K562 (cell line): Measurements from ENCODE around the gene EEF1B2. TPM values are rescaled to one million over a fixed set of nuclear protein-coding genes. Genes with fewer than 3 reads are reported as not detected.

Experiments
- ATAC-seq: fragments of 200-7000 bp; cut with Tn5 transposase; 3 replicates; pipeline ENCODE4 v1.9.1; 2020; ENCODE audit warnings: moderate library complexity
- BruUV-seq: library from RNA; stranded (reverse); fragments of 400-500 nt; replicated peaks from 2 replicates; lab custom pipeline; 2021; lab: Mats Ljungman, UMichigan
- CTCF ChIA-PET: fragments of 300-600 bp; formaldehyde crosslinking; extraction: SDS; loops from one replicate; lab custom pipeline; 2021; ENCODE audit warnings: low intra/inter-chr PET ratio; lab: Yijun Ruan, JAX
- POLR2A ChIA-PET: fragments of 300-600, 350-650 bp; sonication (Branson Sonifier 250); formaldehyde crosslinking; extraction: SDS; loops from one replicate; lab custom pipeline; 2021; ENCODE audit warnings: antibody characterized with exemption, inconsistent platforms; lab: Yijun Ruan, JAX
- DNase-seq, 4 experiments: peaks; one replicate each; pipeline versions ENCODE4 v3.0.0 to v3.0.0-alpha.2; 2011 to 2018; ENCODE audit warnings: low spot score in 3 of 4, mixed read lengths in 3 of 4; ENCODE audit errors: extremely low read depth in 1 of 4
- FAIRE-seq: peaks from 2 replicates; lab custom pipeline; 2011; peaks lifted over from hg19 to GRCh38; lab: Jason Lieb, UNC
- H2AFZ ChIP-seq: 2 replicates; pipeline ENCODE4 v1.6.0; 2011; ENCODE audit warnings: low read depth, low read length, control low read depth, inconsistent platforms
- H3K27ac ChIP-seq: fragments of 200-600 bp; 3 replicates; pipeline ENCODE4 v1.8.0; 2011; ENCODE audit warnings: low read depth, mild to moderate bottlenecking, control low read depth, inconsistent platforms, low read length, moderate library complexity, mixed read lengths; ENCODE audit errors: extremely low read depth
- H3K27me3 ChIP-seq, 2 experiments: fragments of 300-600 bp in 1 of 2; 2 replicates in 1 of 2; 3 replicates in 1 of 2; pipeline versions ENCODE4 v1.6.0 to v1.8.0; 2011; ENCODE audit warnings: inconsistent platforms in 2 of 2, low read length in 2 of 2, mild to moderate bottlenecking in 1 of 2, mixed read lengths in 1 of 2, moderate library complexity in 1 of 2; ENCODE audit not compliant: control insufficient read depth in 2 of 2, insufficient read depth in 2 of 2
- H3K36me3 ChIP-seq: fragments of 300-600 bp; 3 replicates; pipeline ENCODE4 v1.8.0; 2011; ENCODE audit warnings: mild to moderate bottlenecking, low read length, inconsistent platforms; ENCODE audit not compliant: control insufficient read depth, insufficient read depth
- H3K4me1 ChIP-seq, 2 experiments: fragments of 200-600 bp in 1 of 2; replicated peaks in 1 of 2; 2 replicates in 1 of 2; 3 replicates in 1 of 2; pipeline versions ENCODE4 v1.5.1 to v1.8.0; 2011; ENCODE audit warnings: inconsistent platforms in 2 of 2, low read length in 2 of 2, mild to moderate bottlenecking in 1 of 2, mixed read lengths in 1 of 2, moderate library complexity in 1 of 2; ENCODE audit not compliant: control insufficient read depth in 2 of 2, insufficient read depth in 2 of 2
- H3K4me2 ChIP-seq: 2 replicates; pipeline ENCODE4 v1.6.1; 2011; ENCODE audit warnings: low read length, control low read depth, inconsistent platforms, mixed read lengths; ENCODE audit not compliant: insufficient read depth
- H3K4me3 ChIP-seq: fragments of 200-600 bp; sonication (generic), shearing (Covaris generic); 2 replicates; pipeline ENCODE4 v1.5.1; 2016; ENCODE audit warnings: control low read depth, inconsistent platforms
- H3K79me2 ChIP-seq: fragments of 200-600 bp; 3 replicates; pipeline ENCODE4 v1.8.0; 2011; ENCODE audit warnings: low read length, inconsistent platforms; ENCODE audit not compliant: control insufficient read depth, insufficient read depth
- H3K9ac ChIP-seq, 2 experiments: 2 replicates each; pipeline versions ENCODE4 v1.6.0 to v1.6.1; 2011; ENCODE audit warnings: low read depth in 2 of 2, low read length in 2 of 2, control low read depth in 1 of 2, inconsistent platforms in 1 of 2, mild to moderate bottlenecking in 1 of 2, mixed read lengths in 1 of 2; ENCODE audit not compliant: insufficient read depth in 1 of 2
- H3K9me1 ChIP-seq: one replicate; pipeline ENCODE4 v1.6.0; 2011; ENCODE audit warnings: inconsistent platforms, mild to moderate bottlenecking, low read length, moderate library complexity; ENCODE audit not compliant: control insufficient read depth, insufficient read depth
- H3K9me3 ChIP-seq: replicated peaks from 2 replicates; pipeline ENCODE4 v1.5.1; 2011; ENCODE audit warnings: low read depth, low read length, inconsistent platforms; ENCODE audit not compliant: control insufficient read depth, insufficient read depth
- H4K20me1 ChIP-seq: replicated peaks from 2 replicates; pipeline ENCODE4 v1.6.1; 2011; ENCODE audit warnings: low read length, inconsistent platforms, mixed read lengths; ENCODE audit not compliant: control insufficient read depth, insufficient read depth
- CREM ChIP-seq: IDR thresholded peaks from 2 replicates; pipeline ENCODE4 v1.6.1; 2014; ENCODE audit warnings: antibody characterized with exemption, low read depth
- MAFG ChIP-seq: fragments of 450-650 bp; conservative IDR thresholded peaks from 2 replicates; pipeline ENCODE4 v1.6.1; 2016; ENCODE audit warnings: missing genetic modification characterization, missing compliant biosample characterization
- SETDB1 ChIP-seq: IDR thresholded peaks from one replicate; pipeline ENCODE4 v1.6.1; 2012; ENCODE audit warnings: low read length, control low read depth, inconsistent platforms
- WGBS: fragments of 100-300 bp; shearing (Covaris generic); methylation state at CpG from one replicate; pipeline ENCODE4 v1.1.6; 2016; ENCODE audit warnings: low coverage, mixed read lengths; ENCODE audit not compliant: insufficient coverage; ENCODE audit errors: missing lambda C conversion rate; 5-methylcytosine and 5-hydroxymethylcytosine counted together
- in situ Hi-C: fragments of 300-500 bp; cut with MboI; formaldehyde crosslinking; loops from 4 replicates; pipeline ENCODE4 v1.15.0; 2018; ENCODE audit warnings: inconsistent platforms, mixed read lengths
- intact Hi-C: fragments of 100-400 bp; cut with micrococcal nuclease; formaldehyde crosslinking; loops from 2 replicates; pipeline ENCODE4 v1.14.2; 2022
- polyA plus RNA-seq, 8 experiments: library from polyadenylated mRNA; depleted of rRNA in 4 of 8; stranded (reverse) in 5 of 8; unstranded in 3 of 8; fragments of >200 nt; fragmentation: Nextera tagmentation in 2 of 8; fragmentation: Illumina TruSeq in 1 of 8; extraction: Ambion mirVana in 2 of 8; extraction: Trizol in 1 of 8; gene quantifications; 2 replicates each; pipeline versions ENCODE4 v1.2.1 to v1.2.3, GENCODE V29; 2011 to 2014; ENCODE audit warnings: inconsistent platforms in 1 of 8, missing spikeins in 1 of 8
- total RNA-seq, 7 experiments: library from RNA; depleted of rRNA in 6 of 7; stranded (reverse); fragments of >200 nt in 6 of 7; fragmentation: Illumina TruSeq in 2 of 7; extraction: Trizol in 2 of 7; gene quantifications; 2 replicates each; pipeline versions ENCODE4 v1.2.1 to v1.2.3, GENCODE V29; 2011 to 2021; ENCODE audit warnings: low replicate concordance in 1 of 7
- TF ChIP-seq, protein P1 (sequence below): fragments of 450-650 bp; IDR thresholded peaks from 2 replicates; pipeline ENCODE4 v1.6.1; 2017; ENCODE audit warnings: antibody characterized with exemption

Gene EEF1B2
- total and polyA plus RNA-seq, 9 of the 15 experiments (the other 6 are each of a cell fraction or from before 2014, with no cell fraction given): 522 to 1,148 (median 893) TPM

- FAIRE-seq (no peak), DNase-seq (no peak), ATAC-seq (peak; percentile 49; the same call in 1 of the 3 replicates)
- Histone ChIP-seq H3K79me2 (no peaks in the 10 kb centered on the region), H2AFZ (no peak overlapping the region), H3K27me3 (peaks cover 0 to 16% of the 10 kb centered on the region in 2 experiments; a peak in 3 of 5 replicates), H3K4me3 (no peak overlapping the region), H3K9ac (no peak overlapping the region), H3K4me2 (no peak overlapping the region), H3K27ac (no peak overlapping the region), H3K36me3 (no peaks in the 10 kb centered on the region), H4K20me1 (no peaks in the 10 kb centered on the region), H3K9me3 (no peaks in the 10 kb centered on the region), H3K9me1 (no peaks in the 10 kb centered on the region), H3K4me1 (no peaks in the 10 kb centered on the region; a peak in 1 of 5 replicates)
- ChIA-PET CTCF (no interaction called here), POLR2A (interaction anchor here (0.6 kb wide), 1 partner anchor 417 kb away, joined by 3 read pairs; no protein-coding TSS in a partner anchor)
- intact Hi-C loops: no loop called here
- WGBS: 50% methylated on average over 3 of the region's 16 CpGs
- BruUV-seq: no TSS peak
- TF ChIP-seq MAFG (tag) (no peak), CREM (0 out of 2 replicates have a peak, but pooled peaks have one; percentile 17), SETDB1 (no peak)
- TF ChIP-seq, protein P1, sequence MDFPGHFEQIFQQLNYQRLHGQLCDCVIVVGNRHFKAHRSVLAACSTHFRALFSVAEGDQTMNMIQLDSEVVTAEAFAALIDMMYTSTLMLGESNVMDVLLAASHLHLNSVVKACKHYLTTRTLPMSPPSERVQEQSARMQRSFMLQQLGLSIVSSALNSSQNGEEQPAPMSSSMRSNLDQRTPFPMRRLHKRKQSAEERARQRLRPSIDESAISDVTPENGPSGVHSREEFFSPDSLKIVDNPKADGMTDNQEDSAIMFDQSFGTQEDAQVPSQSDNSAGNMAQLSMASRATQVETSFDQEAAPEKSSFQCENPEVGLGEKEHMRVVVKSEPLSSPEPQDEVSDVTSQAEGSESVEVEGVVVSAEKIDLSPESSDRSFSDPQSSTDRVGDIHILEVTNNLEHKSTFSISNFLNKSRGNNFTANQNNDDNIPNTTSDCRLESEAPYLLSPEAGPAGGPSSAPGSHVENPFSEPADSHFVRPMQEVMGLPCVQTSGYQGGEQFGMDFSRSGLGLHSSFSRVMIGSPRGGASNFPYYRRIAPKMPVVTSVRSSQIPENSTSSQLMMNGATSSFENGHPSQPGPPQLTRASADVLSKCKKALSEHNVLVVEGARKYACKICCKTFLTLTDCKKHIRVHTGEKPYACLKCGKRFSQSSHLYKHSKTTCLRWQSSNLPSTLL: no peak
- in situ Hi-C loops: no loop called here
These were observed 42.8 kb downstream of the EEF1B2 start for GRCh38 chr2:206202446-206202845.
